A204.1 (cell line): ENCODE measurements around the gene GRIN3B.
"Not testable (repeated sequence)": the region's sequence is repeated elsewhere in the genome, so short reads cannot be mapped to it uniquely, and the experiment has no call there.

ENCODE experiments used
- FAIRE-seq: peaks from 2 replicates; lab custom pipeline; 2012; peaks lifted over from hg19 to GRCh38; lab: Jason Lieb, UNC

The GRIN3B gene

GRCh38 chr19:1000095-1000494, at the start of gene GRIN3B:
Gene GRIN3B (plus strand): TSS chr19:1000419. CDS start chr19:1000438, 19 bp downstream.
- no peak for FAIRE-seq

- FAIRE-seq, result no peak
Observed at GRCh38 chr19:952049-952679, 48.1 kb upstream of the GRIN3B start.

GRCh38 chr19:952680-953444, 47.4 kb upstream of the GRIN3B start:
- FAIRE-seq, result no peak

- no peak for FAIRE-seq
Observed at GRCh38 chr19:953445-954271, 46.6 kb upstream of the GRIN3B start.

- no peak for FAIRE-seq
Observed at GRCh38 chr19:954272-954671, 45.9 kb upstream of the GRIN3B start.

GRCh38 chr19:954672-955494, 45.3 kb upstream of the GRIN3B start:
- no peak for FAIRE-seq

- FAIRE-seq, result no peak
Observed at GRCh38 chr19:955803-956765, 44.1 kb upstream of the GRIN3B start.

GRCh38 chr19:956766-957440, 43.3 kb upstream of the GRIN3B start:
- FAIRE-seq, result no peak

GRCh38 chr19:957578-957977, 42.6 kb upstream of the GRIN3B start:
- not testable (repeated sequence) for FAIRE-seq

GRCh38 chr19:958967-959855, 41.0 kb upstream of the GRIN3B start:
- FAIRE-seq, result no peak

GRCh38 chr19:960020-960419, 40.2 kb upstream of the GRIN3B start:
- no peak for FAIRE-seq

GRCh38 chr19:960601-960938, 39.6 kb upstream of the GRIN3B start:
- no peak for FAIRE-seq

- no peak for FAIRE-seq
Observed at GRCh38 chr19:961866-962620, 38.2 kb upstream of the GRIN3B start.

GRCh38 chr19:962683-963400, 37.4 kb upstream of the GRIN3B start:
- no peak for FAIRE-seq

GRCh38 chr19:963486-963951, 36.7 kb upstream of the GRIN3B start:
- FAIRE-seq, result no peak

GRCh38 chr19:964116-964520, 36.1 kb upstream of the GRIN3B start:
- FAIRE-seq, result no peak

GRCh38 chr19:964761-965694, 35.2 kb upstream of the GRIN3B start:
- no peak for FAIRE-seq
